NCI-H446 treated with DMSO at 0.1 percent for 48 hours (cell line): ENCODE results near the gene MOB1A.
"Not testable (repeated sequence)": the region's sequence is repeated elsewhere in the genome, so short reads cannot be mapped to it uniquely, and the experiment has no call there.

Source experiments
- DNase-seq: peaks from one replicate; lab custom pipeline; 2025; lab: John Stamatoyannopoulos, UW

MOB1A gene

GRCh38 chr2:74198461-74199274 lies 20.0 kb upstream of the MOB1A start, which contains the start of gene MTHFD2:
Gene MTHFD2 (plus strand): TSS chr2:74198615. CDS start chr2:74198642, 27 bp downstream.
- peak; percentile 95 for DNase-seq

- DNase-seq, result no peak
Measured at GRCh38 chr2:74198023-74198460, 19.4 kb upstream of the MOB1A start.

DNA sequence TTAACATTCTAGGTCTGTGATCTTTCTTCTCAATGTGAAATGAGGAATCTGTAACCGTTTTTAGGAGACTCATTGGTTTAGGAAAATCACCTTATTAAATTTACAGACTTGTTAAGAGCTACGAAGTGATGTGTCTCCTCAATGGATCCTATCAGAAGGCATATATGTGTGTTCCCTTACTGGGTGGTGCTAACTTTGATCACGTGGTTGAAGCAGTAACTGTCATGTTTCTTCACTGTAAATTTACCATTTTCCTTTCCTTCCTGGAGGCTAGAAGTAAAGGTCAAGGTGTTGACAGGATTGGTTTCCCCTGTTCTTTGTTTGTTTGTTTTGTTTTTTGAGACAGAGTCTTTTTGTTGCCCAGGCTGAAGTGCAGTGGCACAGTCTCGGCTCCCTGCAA lies 18.4 kb upstream of the MOB1A start:
- DNase-seq, result no peak

GRCh38 chr2:74194799-74195198 lies 16.1 kb upstream of the MOB1A start:
- DNase-seq, result no peak

- DNase-seq, result no peak
Measured at GRCh38 chr2:74191596-74192380, 13.1 kb upstream of the MOB1A start.

GRCh38 chr2:74188696-74189095 lies 10.0 kb upstream of the MOB1A start:
- no peak for DNase-seq

DNA sequence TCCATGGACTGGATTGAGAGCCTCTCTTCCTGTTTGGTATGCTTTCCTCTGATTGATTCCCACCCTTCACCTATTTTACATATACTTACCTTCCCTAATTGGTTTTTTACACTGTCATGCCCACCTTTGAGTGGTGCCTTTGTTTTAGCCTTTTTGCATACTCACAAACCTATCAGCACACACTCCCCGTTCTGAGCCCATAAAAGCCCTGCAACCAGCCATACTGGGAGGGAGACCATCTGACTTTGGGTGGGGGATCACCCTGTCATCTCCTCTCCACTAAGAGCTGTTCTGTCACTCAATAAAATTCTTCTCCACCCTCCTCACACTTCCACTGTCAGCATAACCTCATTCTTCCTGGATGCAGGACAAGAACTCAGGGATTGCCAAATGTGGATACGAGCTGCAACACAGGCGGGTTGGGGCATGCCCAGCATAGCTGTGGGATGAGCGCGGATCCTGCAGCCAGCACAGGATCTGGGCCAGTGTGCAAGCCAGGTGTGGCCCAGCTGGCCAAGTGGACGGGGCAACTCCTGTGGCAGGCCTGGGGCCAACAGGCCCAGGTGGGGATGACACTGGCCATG lies 9.4 kb upstream of the MOB1A start:
- DNase-seq, result peak; percentile 84

GRCh38 chr2:74186706-74187105 lies 8.0 kb upstream of the MOB1A start:
- not testable (repeated sequence) for DNase-seq

- no peak for DNase-seq
Measured at GRCh38 chr2:74186038-74186437, 7.4 kb upstream of the MOB1A start.

- DNase-seq, result no peak
Measured at GRCh38 chr2:74183878-74184277, 5.2 kb upstream of the MOB1A start.

GRCh38 chr2:74181739-74182138 lies 3.1 kb upstream of the MOB1A start:
- peak; percentile 91 for DNase-seq

DNA sequence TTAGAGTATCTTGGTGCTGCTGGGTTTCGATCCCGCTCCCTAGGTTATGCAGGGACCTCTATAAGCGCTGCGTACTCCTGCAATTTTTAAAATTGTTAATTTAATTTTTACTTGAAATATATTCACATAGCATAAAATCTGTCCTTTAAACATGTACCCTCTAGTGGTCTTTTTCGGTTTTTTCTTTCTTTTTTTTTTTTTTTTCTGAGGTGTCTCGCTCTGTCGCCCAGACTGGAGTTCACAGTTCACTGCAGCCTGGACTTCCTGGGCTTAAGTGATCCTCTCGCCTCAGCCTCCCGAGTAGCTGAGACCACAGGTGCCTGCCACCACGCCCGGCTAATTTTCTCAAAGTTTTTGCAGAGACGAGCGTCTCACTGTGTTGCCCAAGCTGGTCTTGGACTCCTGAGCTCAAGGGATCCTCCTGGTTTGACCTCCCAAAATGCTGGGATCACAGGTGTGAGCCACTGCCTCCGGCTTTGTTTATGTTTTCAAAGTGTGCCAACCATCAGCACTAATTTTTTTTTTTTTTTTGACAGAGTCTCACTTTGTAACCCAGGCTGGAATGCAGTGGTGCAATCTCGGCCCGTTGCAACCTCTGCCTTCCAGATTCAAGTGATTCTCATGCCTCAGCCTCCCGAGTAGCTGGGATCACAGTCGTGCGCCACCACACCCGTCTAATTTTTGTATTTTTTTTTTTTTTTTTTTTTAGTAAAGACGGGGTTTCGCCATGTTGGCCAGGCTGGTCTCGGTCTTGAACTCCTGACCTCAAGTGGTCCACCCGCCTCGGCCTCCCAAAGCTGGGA lies 585 bp upstream of the MOB1A start:
- DNase-seq, result no peak

- DNase-seq, result no peak
Measured at GRCh38 chr2:74177696-74178095, 983 bp downstream of the MOB1A start.

DNA sequence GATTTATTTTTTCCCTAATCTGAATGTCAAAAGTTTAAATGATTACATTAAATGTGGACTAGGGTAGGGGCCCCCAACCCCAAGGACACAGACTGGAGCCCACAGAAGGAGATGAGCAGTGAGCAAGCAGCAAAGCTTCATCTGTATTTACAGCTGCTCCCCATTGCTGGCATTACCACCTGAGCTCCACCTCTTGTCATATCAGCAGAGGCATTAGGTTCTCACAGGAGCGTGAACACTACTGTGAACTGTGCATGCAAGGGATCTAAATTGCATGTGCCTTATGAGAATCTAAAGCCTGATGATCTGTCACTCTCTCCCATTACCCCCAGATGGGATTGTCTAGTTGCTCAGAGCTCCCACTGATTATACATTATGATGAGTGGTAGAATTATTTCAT lies 3.8 kb downstream of the MOB1A start:
- no peak for DNase-seq

DNA sequence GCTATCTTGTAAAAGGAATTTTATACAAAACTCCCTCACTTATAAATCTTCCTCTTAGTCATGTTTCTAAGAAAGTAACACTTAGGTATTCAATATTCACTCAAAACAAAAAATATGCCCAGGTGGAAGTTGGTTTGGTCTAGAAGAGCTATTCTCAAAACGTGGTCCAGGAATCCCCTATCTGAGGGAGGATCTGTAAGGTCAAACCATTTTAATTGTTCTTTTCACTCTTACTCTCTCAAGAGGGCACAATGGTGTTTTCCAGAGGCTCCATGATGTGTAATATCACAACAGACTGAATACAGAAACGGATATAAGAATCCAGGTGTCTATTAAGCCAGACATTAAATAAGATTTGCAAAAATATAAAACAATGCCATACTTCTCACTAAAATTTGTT lies 9.9 kb downstream of the MOB1A start:
- no peak for DNase-seq

DNA sequence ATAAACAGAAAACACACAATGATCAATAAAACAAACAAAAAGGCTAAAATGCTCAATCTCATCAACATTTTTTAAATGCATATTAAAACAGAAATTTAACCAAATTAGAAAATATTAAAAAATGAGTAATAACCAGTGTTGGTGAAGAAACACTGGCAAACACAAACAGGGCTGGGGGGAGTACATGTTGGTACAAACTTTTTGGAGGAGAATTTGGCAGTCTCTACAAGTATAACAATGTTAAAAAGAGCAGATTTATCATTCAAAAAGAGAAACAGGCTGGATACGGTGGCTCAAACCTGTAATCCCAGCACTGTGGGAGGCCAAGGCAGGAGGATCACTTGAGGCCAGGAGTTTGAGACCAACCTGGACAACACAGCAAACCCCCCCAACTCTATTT lies 13.9 kb downstream of the MOB1A start:
- no peak for DNase-seq

DNA sequence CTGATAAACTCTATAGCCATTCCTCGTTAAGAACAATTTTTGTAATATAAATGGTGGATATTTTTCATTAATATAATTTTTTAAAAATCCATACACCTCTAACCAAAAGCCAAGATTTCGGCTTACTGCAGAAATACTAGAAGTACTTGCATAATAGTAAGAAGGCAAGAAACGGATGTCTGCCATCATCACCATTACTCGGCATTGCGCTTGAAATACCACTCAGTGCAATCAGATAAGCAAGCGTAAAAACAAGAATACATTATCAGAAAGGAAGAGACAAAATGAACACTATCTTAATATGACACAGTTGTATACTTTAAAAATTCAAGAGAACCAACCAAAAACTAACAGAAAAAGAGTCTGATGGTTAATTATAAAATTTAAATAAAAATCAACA lies 15.7 kb downstream of the MOB1A start:
- no peak for DNase-seq

DNA sequence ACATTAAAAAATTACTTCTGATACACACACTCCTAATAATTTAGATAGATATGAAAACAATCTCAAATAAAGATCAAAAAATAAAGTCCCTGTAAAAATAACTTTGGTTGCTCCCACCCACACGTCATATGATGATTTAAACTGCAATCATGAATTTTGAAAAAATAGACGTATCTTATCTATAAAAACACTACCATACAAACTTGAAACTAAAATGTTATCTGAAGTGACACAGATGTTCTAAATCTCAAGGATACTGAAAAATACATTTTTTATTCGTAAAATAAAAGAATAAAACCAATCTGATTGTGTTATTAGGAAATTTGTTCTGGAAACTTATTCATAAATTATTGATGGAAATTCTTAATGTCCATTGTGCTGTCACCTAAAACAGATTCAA lies 22.8 kb downstream of the MOB1A start:
- DNase-seq, result no peak

- DNase-seq, result no peak
Measured at GRCh38 chr2:74152954-74153353, 25.7 kb downstream of the MOB1A start.

- no peak for DNase-seq
Measured at GRCh38 chr2:74149570-74150319, 28.9 kb downstream of the MOB1A start.

DNA sequence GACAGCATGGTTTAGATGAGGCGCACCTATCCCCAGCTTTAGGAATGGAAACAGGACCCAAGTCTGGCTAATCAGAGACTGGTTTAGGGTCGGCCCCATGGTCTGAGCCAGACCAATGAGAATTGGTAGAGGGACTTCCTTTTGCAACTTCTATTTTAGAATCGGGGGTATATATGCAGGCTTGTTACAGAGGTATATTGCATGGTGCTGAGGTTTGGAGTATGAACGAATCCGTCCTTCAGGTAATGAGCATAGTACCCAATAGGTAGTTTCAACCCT lies 29.5 kb downstream of the MOB1A start:
- no peak for DNase-seq
